Measurements from ENCODE around the gene ITPKC. TPM values are rescaled to one million over a fixed set of nuclear protein-coding genes. Genes with fewer than 3 reads are reported as not detected.
A peak's percentile ranks its signal among the peaks of the same experiment; 100 is the strongest.

The ITPKC gene
- total and polyA plus RNA-seq, 2 of the 13 experiments (the other 11 are each of a cell fraction or from before 2014, with no cell fraction given): 6.9 to 11.2 TPM

DNA sequence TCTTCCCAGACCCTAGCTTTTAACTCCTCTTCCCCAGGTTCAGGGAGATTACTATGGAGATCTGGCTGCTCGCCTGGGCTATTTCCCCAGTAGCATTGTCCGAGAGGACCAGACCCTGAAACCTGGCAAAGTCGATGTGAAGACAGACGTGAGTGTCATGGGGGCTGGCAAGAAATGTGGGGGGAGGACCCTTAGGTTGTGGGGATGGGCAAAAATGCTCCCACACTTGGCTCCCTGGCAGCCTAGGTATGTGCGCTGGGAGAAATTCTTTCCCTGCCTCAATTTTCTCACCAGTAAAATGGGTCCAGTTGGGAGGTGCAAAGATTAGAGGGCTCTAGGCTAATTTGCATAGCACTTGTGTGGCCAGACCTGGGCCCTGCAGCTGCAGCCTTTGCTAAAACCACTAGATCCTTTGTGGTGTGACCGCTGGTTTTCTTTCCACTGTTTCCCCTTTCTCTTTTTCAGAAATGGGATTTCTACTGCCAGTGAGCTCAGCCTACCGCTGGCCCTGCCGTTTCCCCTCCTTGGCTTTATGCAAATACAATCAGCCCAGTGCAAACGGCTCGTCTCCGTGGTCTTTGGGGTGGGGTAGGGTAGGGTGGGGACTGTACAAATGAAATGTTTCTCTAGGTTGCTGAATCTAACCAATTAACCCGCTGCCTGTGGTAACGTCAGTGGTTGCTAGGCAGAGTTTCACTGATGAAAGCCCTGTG is 60.2 kb downstream of the ITPKC start (continued):
- TF ChIP-seq ZNF607 (CRISPR knock-in tag; IDR thresholded peaks at IDR 0.05; ENCODE audit: borderline replicate concordance) (no peak), ZMYM2 (CRISPR knock-in tag; IDR thresholded peaks at IDR 0.05) (no peak), FUBP1 (CRISPR knock-in tag; IDR thresholded peaks at IDR 0.05; ENCODE audit: borderline replicate concordance) (no peak), ZNF772 (CRISPR knock-in tag; IDR thresholded peaks at IDR 0.05) (no peak), AKAP8 (CRISPR knock-in tag; IDR thresholded peaks at IDR 0.05) (no peak), KLF12 (CRISPR knock-in tag; IDR thresholded peaks at IDR 0.05; ENCODE audit: borderline replicate concordance) (peak; percentile 4; the same call in 1 of the 2 replicates), NFE2L2 (IDR thresholded peaks at IDR 0.05; ENCODE audit: low read length) (no peak), ZNF775 (CRISPR knock-in tag; IDR thresholded peaks at IDR 0.05; ENCODE audit: borderline replicate concordance) (no peak), KDM6A (CRISPR knock-in tag; IDR thresholded peaks at IDR 0.05; ENCODE audit: low read depth) (no peak), AHDC1 (CRISPR knock-in tag; IDR thresholded peaks at IDR 0.05; ENCODE audit: borderline replicate concordance) (no peak), CREM (IDR thresholded peaks at IDR 0.05) (peak; percentile 95), CREM (CRISPR knock-in tag; IDR thresholded peaks at IDR 0.05) (no peak), FOXK1 (CRISPR knock-in tag; IDR thresholded peaks at IDR 0.05; ENCODE audit: borderline replicate concordance, low read depth) (no peak), KDM5A (IDR thresholded peaks at IDR 0.05; ENCODE audit: borderline replicate concordance, low read length) (no peak), ZNF256 (CRISPR knock-in tag; conservative IDR thresholded peaks at IDR 0.05) (no peak), MIXL1 (CRISPR knock-in tag; IDR thresholded peaks at IDR 0.05) (0 out of 2 replicates have a peak, but pooled peaks have one; percentile 13), ZNF232 (CRISPR knock-in tag; IDR thresholded peaks at IDR 0.05; ENCODE audit: borderline replicate concordance) (no peak), HES4 (CRISPR knock-in tag; IDR thresholded peaks at IDR 0.05; ENCODE audit: borderline replicate concordance) (no peak), ZMYM3 (CRISPR knock-in tag; IDR thresholded peaks at IDR 0.05) (peak; percentile 98), ZNF770 (CRISPR knock-in tag; IDR thresholded peaks at IDR 0.05) (0 out of 2 replicates have a peak, but pooled peaks have one; percentile 21), MTF1 (CRISPR knock-in tag; IDR thresholded peaks at IDR 0.05) (no peak), HOXD1 (CRISPR knock-in tag; IDR thresholded peaks at IDR 0.05) (no peak)

Measured in HepG2 (cell line).